ENCODE results near the gene ZDHHC11B.

GRCh38 chr5:756171-756570 lies 28.4 kb downstream of the ZDHHC11B start:
- TF ChIP-seq CTCF (IDR thresholded peaks at IDR 0.05; ENCODE audit: insufficient read depth, low read length) = no peak
- TF ChIP-seq POLR2AphosphoS5 (IDR thresholded peaks at IDR 0.05; ENCODE audit: low read depth) = no peak
- TF ChIP-seq SPI1 (IDR thresholded peaks at IDR 0.05; ENCODE audit: borderline replicate concordance, low read depth) = no peak
- no peak for TF ChIP-seq REST (IDR thresholded peaks at IDR 0.05; ENCODE audit: insufficient replicate concordance, low read depth)
